Measurements from ENCODE around the gene DHX58.
A peak's percentile ranks its signal among the peaks of the same experiment; 100 is the strongest.
"Not testable (repeated sequence)": the region's sequence is repeated elsewhere in the genome, so short reads cannot be mapped to it uniquely, and the experiment has no call there.

The DHX58 gene

GRCh38 chr17:42112552-42113176, at the start of gene DHX58:
DHX58 (minus strand) TSS chr17:42112714; CDS start chr17:42111892, 822 bp downstream.
- DNase-seq, result no peak

- no peak for DNase-seq
Observed at GRCh38 chr17:42160531-42160910, 48.0 kb upstream of the DHX58 start.

DNA sequence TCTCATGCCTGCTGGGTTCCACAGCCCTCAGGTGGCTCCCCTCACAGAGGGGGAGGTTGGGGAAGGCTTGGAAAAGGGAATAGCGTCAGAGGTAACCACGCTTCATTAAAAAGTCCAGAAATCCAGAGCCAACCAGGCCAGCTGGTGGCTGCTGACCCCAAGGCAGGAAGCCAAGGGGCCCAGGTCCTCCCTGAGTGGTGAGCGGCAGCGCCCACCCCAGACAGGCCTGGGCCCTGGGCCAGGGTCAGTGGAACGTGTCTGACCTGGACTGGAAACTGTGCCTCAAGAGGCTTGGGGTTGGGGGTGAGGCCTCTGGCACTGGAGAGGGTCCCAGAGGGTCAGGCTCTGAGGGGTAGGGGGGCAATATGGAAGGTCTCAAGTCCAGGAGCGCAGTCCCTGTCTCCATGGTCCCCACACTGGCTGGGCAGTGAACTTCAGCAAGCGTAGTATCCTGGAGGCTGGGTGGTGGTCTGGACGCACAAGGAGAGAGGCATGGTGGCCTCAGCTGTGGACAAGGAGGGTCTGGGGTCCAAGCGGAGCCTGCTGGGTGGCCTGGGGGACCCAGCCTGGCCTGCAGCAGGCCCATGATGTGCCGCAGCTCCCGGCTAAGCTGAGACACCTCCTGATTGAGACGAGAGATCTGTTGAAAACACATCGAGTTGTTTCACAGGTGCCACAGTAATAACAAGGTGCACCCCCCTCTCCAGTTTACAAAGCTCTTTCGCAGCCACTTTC, 47.4 kb upstream of the DHX58 start:
- no peak for DNase-seq

- no peak for DNase-seq
Observed at GRCh38 chr17:42155614-42156045, 43.1 kb upstream of the DHX58 start.

GRCh38 chr17:42153919-42154742, 41.6 kb upstream of the DHX58 start:
- no peak for DNase-seq

- no peak for DNase-seq
Observed at GRCh38 chr17:42146911-42147607, 34.5 kb upstream of the DHX58 start.

DNA sequence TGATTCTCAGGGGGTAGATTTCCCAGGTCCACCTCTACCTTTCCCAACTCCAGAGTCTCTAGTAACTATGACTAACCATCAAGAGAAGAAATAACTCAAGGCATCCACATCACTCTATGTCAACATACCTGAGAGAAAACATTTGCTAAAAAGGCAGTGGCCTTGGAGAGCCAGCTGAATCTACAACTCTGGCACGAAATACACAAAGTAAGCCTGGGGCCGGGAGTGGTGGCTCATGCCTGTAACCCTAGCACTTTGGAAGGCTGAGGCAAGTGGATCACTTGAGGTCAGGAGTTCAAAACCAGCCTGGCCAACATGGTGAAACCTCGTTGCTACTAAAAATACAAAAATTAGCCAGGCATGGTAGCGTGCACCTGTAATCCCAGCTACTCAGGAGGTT, 30.6 kb upstream of the DHX58 start:
- not testable (repeated sequence) for DNase-seq

DNA sequence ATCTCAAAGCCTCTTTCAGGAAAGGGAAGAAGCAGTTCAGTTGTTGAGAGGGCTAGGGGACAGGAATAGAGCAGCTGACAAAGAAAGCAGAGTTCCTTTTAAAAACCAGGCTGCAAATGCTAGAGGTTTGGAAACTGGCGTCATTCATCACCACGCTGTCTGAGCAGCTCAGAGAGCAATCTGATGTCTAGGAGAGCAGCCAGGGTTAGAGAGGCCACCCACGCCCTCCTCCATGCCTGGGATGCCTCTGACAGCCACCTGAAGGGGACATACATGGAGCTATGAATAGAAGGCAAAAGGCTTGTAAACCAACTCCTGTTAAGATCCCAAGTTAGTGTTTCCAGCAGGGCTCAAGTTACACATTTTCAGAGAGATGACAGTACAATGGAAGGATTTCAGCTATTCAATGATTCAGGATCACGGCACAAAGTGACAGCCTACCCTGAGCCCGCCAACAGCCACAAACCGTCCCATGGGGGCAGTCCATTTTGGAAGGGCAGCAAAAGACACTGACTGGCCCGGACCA, 29.9 kb upstream of the DHX58 start:
- no peak for DNase-seq

DNA sequence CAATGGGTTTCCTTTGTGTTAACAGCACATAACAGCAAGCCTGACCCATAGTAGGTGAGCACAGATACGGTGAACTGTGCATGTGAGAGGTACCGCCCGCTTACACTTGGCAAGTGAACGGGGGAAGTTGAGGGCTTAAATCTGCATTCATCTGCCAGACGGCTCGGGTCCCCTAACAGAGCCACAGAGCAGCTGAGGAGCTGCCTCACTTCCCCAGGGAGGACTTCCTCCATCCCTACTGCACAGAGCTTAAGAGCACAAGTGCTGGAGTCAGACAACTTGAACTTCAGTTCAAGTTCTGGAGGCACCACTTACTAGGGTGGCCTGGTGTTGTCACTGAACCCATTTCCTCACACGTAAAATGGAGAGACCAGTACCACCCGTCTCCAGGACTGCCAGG, 28.9 kb upstream of the DHX58 start:
- DNase-seq, result no peak

DNA sequence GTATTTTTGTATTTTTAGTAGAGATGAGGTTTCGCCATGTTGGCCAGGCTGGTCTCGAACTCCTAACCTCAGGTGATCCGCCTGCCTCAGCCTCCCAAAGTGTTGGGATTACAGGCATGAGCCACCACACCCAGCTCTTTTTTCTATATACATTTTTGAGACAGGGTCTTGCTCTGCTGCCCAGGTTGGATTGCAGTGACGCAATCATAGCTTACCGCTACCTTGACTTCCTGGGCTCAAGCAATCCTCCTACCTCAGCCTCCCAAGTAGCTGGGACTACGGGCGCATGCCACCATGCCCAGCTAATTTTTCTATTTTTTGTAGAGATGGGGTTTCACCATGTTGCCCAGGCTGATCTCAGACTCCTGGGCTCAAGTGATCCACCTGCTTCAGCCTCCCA, 28.2 kb upstream of the DHX58 start:
- DNase-seq, result not testable (repeated sequence)

- no peak for DNase-seq
Observed at GRCh38 chr17:42138749-42139492, 26.4 kb upstream of the DHX58 start.

GRCh38 chr17:42136654-42137051, 24.1 kb upstream of the DHX58 start:
- DNase-seq, result no peak

GRCh38 chr17:42135664-42136653, 23.4 kb upstream of the DHX58 start:
- no peak for DNase-seq

DNA sequence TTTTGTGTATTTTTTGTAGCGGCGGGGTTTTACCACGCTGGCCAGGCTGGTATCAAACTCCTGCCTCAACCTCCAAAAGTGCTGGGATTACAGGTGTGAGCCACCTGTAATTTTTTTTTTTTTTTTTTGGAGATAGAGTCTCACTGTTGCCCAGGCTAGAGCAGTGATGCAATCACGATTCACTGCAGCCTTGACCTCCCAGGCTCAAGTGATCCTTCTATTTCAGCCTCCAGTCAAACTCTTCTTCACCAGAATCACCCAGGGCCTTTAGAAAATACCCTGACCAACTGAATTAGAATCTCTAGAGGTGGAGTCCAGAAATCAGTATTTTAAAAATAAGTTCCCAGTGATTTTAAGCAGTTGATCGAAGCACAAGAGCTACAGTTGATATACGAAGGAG, 22.6 kb upstream of the DHX58 start:
- DNase-seq, result no peak

GRCh38 chr17:42133461-42134041, 21.0 kb upstream of the DHX58 start:
- peak; percentile 41 for DNase-seq

- DNase-seq, result no peak
Observed at GRCh38 chr17:42132941-42133340, 20.4 kb upstream of the DHX58 start.

- no peak for DNase-seq
Observed at GRCh38 chr17:42131981-42132432, 19.5 kb upstream of the DHX58 start.

GRCh38 chr17:42131232-42131631, 18.7 kb upstream of the DHX58 start:
- DNase-seq, result no peak

- no peak for DNase-seq
Observed at GRCh38 chr17:42130310-42130936, 17.9 kb upstream of the DHX58 start.

Measured in NCI-H1694 (cell line).